ENCODE data around the gene UBN1.

The UBN1 gene

GRCh38 chr16:4871071-4871470 lies 23.8 kb downstream of the UBN1 start (continued):
- TF ChIP-seq, protein P1, sequence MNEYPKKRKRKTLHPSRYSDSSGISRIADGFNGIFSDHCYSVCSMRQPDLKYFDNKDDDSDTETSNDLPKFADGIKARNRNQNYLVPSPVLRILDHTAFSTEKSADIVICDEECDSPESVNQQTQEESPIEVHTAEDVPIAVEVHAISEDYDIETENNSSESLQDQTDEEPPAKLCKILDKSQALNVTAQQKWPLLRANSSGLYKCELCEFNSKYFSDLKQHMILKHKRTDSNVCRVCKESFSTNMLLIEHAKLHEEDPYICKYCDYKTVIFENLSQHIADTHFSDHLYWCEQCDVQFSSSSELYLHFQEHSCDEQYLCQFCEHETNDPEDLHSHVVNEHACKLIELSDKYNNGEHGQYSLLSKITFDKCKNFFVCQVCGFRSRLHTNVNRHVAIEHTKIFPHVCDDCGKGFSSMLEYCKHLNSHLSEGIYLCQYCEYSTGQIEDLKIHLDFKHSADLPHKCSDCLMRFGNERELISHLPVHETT (tag by site-specific recombination; IDR thresholded peaks at IDR 0.05) = no peak
- no peak for TF ChIP-seq ZBTB8A (tag by site-specific recombination; IDR thresholded peaks at IDR 0.05)

DNA sequence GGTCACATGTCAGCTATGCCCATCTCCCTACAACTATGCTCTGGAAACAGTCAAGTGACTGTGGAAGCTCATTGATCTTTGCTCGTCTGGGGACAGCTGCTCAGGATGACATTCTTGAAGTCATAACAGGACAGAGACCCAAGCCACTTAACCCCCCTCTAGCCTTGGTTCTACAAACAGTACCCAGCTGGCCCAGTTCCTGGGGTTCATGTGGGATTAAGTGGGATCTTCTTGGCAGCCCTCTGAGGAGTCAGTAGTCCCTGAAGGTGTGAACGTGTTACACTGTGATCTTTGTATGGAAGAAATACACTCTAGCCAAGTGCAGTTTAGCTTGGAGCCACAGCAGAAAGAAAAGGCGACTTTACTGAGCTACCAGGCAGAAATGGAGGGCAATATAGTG lies 25.8 kb downstream of the UBN1 start:
- TF ChIP-seq ZNF596 (tag by site-specific recombination; IDR thresholded peaks at IDR 0.05) (no peak), ZNF324 (tag by site-specific recombination; IDR thresholded peaks at IDR 0.05) (no peak), ZNF10 (tag by site-specific recombination; IDR thresholded peaks at IDR 0.05) (no peak), ZNF16 (tag by site-specific recombination; IDR thresholded peaks at IDR 0.05; ENCODE audit: low read depth) (no peak), REPIN1 (tag by site-specific recombination; IDR thresholded peaks at IDR 0.05; ENCODE audit: low read depth) (no peak), ZNF449 (tag by site-specific recombination; IDR thresholded peaks at IDR 0.05) (no peak), ZNF521 (tag by site-specific recombination; IDR thresholded peaks at IDR 0.05) (no peak)
- Histone ChIP-seq H3K4me1 (ENCODE audit: control insufficient read depth, insufficient read depth, low read length) (no peaks in the 10 kb centered on the region), H3K9me3 (ENCODE audit: control insufficient read depth, insufficient read depth, low read depth, low read length) (no peaks in the 10 kb centered on the region), H3K27ac (ENCODE audit: extremely low read depth, low read depth, low read length) (no peak overlapping the region), H3K36me3 (ENCODE audit: control insufficient read depth in 2 of 2, insufficient read depth in 1 of 2, low read length in 2 of 2) (peaks cover 7 to 92% of the 10 kb centered on the region in 2 experiments; a peak in 2 of 3 replicates), H3K4me3 (ENCODE audit: low read depth, low read length) (no peak overlapping the region)
- ChIA-PET POLR2A (interaction anchor here (0.6 kb wide), 1 partner anchor 138 kb away, joined by 3 read pairs; no protein-coding TSS in a partner anchor), CTCF (interaction anchor here (0.8 kb wide), 1 partner anchor 83 kb away, joined by 3 read pairs; no protein-coding TSS in a partner anchor)

DNA sequence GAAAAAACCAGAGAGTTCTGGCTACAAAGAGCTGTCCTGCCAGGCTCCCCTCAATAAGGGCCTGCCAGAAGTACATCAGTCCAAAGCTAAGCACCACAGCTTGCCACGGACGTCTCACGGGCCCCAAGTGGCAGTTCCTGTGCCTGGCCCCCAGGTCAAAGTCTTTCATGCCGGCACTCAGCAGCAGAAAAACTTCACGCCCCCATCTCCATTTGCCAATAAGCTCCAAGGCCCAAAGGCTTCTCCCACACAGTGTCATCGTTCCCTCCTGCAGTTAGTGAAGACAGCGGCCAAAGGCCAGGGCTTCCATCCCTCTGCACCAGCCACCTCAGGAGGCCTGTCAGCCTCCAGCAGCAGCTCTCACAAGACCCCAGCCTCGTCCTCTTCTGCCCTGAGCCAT lies 27.4 kb downstream of the UBN1 start:
- Histone ChIP-seq H3K4me1 (ENCODE audit: control insufficient read depth, insufficient read depth, low read length) (no peaks in the 10 kb centered on the region), H3K9me3 (ENCODE audit: control insufficient read depth, insufficient read depth, low read depth, low read length) (no peaks in the 10 kb centered on the region), H3K36me3 (ENCODE audit: control insufficient read depth in 2 of 2, insufficient read depth in 1 of 2, low read length in 2 of 2) (peaks cover 7 to 92% of the 10 kb centered on the region in 2 experiments; a peak in 2 of 3 replicates), H3K4me3 (ENCODE audit: low read depth, low read length) (no peak overlapping the region), H3K27ac (ENCODE audit: extremely low read depth, low read depth, low read length) (no peak overlapping the region)
- CTCF ChIA-PET = interaction anchor here (0.7 to 1.2 kb wide), 2 partner anchors 10 to 61 kb away, joined by 3 read pairs; no protein-coding TSS in a partner anchor
- TF ChIP-seq SCRT1 (tag by site-specific recombination; IDR thresholded peaks at IDR 0.05; ENCODE audit: borderline replicate concordance) (no peak), YY1 (tag by site-specific recombination; IDR thresholded peaks at IDR 0.05) (no peak), ZNF16 (tag by site-specific recombination; IDR thresholded peaks at IDR 0.05; ENCODE audit: low read depth) (no peak), GLIS2 (tag by site-specific recombination; IDR thresholded peaks at IDR 0.05) (no peak), ZFP41 (tag by site-specific recombination; IDR thresholded peaks at IDR 0.05; ENCODE audit: borderline replicate concordance) (no peak), HOXC10 (CRISPR knock-in tag; IDR thresholded peaks at IDR 0.05) (no peak), KLF1 (tag by site-specific recombination; IDR thresholded peaks at IDR 0.05) (no peak), ZNF629 (tag by site-specific recombination; IDR thresholded peaks at IDR 0.05) (no peak), ZNF626 (tag by site-specific recombination; IDR thresholded peaks at IDR 0.05) (no peak), ZNF10 (tag by site-specific recombination; IDR thresholded peaks at IDR 0.05) (no peak), REPIN1 (tag by site-specific recombination; IDR thresholded peaks at IDR 0.05; ENCODE audit: low read depth) (no peak), ZNF398 (tag by site-specific recombination; IDR thresholded peaks at IDR 0.05) (no peak), ZNF514 (tag by site-specific recombination; IDR thresholded peaks at IDR 0.05) (no peak)
- POLR2A ChIA-PET = no interaction called here

Measured in HEK293 (cell line).